Ramos (cell line): ENCODE results near the gene SSBP2.
"Not testable (repeated sequence)": the region's sequence is repeated elsewhere in the genome, so short reads cannot be mapped to it uniquely, and the experiment has no call there.

ENCODE experiments used
- in situ Hi-C: fragments of 300-500 bp; cut with MboI; formaldehyde crosslinking; loops from one replicate; pipeline ENCODE4 v1.14.3; 2022; ENCODE audit warnings: low sequenced_read_pairs; ENCODE audit not compliant: unreplicated experiment

SSBP2 gene

GRCh38 chr5:81503602-81504001 lies 247.3 kb downstream of the SSBP2 start:
- in situ Hi-C loops: loop anchor here (10.0 kb wide), 2 partner anchors 241 to 341 kb away; no protein-coding TSS in a partner anchor

- in situ Hi-C loops: no loop called here
These were observed 255.6 kb downstream of the SSBP2 start for GRCh38 chr5:81495286-81495685.

GRCh38 chr5:81488862-81489261 lies 262.0 kb downstream of the SSBP2 start:
- in situ Hi-C loops: no loop called here

GRCh38 chr5:81486711-81487110 lies 264.2 kb downstream of the SSBP2 start:
- in situ Hi-C loops: no loop called here

GRCh38 chr5:81482595-81482994 lies 268.3 kb downstream of the SSBP2 start:
- in situ Hi-C loops: no loop called here

GRCh38 chr5:81473395-81473794 lies 277.5 kb downstream of the SSBP2 start:
- in situ Hi-C loops: not testable (repeated sequence)

GRCh38 chr5:81469676-81470075 lies 281.2 kb downstream of the SSBP2 start:
- in situ Hi-C loops: no loop called here

GRCh38 chr5:81450940-81451339 lies 300.0 kb downstream of the SSBP2 start:
- in situ Hi-C loops: no loop called here

GRCh38 chr5:81435023-81435422 lies 315.9 kb downstream of the SSBP2 start:
- in situ Hi-C loops: no loop called here

- in situ Hi-C loops: no loop called here
These were observed 320.9 kb downstream of the SSBP2 start for GRCh38 chr5:81429985-81430384.

GRCh38 chr5:81429363-81429762 lies 321.5 kb downstream of the SSBP2 start:
- in situ Hi-C loops: no loop called here

GRCh38 chr5:81428861-81429260 lies 322.0 kb downstream of the SSBP2 start:
- in situ Hi-C loops: no loop called here

- in situ Hi-C loops: no loop called here
These were observed 322.5 kb downstream of the SSBP2 start for GRCh38 chr5:81428446-81428845.

GRCh38 chr5:81427566-81427965 lies 323.3 kb downstream of the SSBP2 start:
- in situ Hi-C loops: no loop called here

- in situ Hi-C loops: no loop called here
These were observed 324.4 kb downstream of the SSBP2 start for GRCh38 chr5:81426359-81427030.

GRCh38 chr5:81425569-81425968 lies 325.3 kb downstream of the SSBP2 start:
- in situ Hi-C loops: no loop called here

GRCh38 chr5:81424728-81425127 lies 326.2 kb downstream of the SSBP2 start:
- in situ Hi-C loops: no loop called here

GRCh38 chr5:81422671-81423070 lies 328.2 kb downstream of the SSBP2 start:
- in situ Hi-C loops: no loop called here

GRCh38 chr5:81420039-81420667 lies 330.7 kb downstream of the SSBP2 start:
- in situ Hi-C loops: no loop called here

GRCh38 chr5:81418606-81419005 lies 332.3 kb downstream of the SSBP2 start:
- in situ Hi-C loops: no loop called here

- in situ Hi-C loops: no loop called here
These were observed 333.8 kb downstream of the SSBP2 start for GRCh38 chr5:81417052-81417451.

- in situ Hi-C loops: no loop called here
These were observed 341.0 kb downstream of the SSBP2 start for GRCh38 chr5:81409896-81410295.
